GM12891 (cell line): ENCODE measurements around the gene HIGD2A.

ENCODE experiments used
- POLR2A ChIP-seq: IDR thresholded peaks from 2 replicates; pipeline ENCODE4 v1.6.1; 2011; ENCODE audit warnings: low read depth, low read length, control low read depth
- POLR2AphosphoS5 ChIP-seq: IDR thresholded peaks from 2 replicates; pipeline ENCODE4 v1.6.1; 2011; ENCODE audit warnings: low read depth, low read length, control low read depth

DNA sequence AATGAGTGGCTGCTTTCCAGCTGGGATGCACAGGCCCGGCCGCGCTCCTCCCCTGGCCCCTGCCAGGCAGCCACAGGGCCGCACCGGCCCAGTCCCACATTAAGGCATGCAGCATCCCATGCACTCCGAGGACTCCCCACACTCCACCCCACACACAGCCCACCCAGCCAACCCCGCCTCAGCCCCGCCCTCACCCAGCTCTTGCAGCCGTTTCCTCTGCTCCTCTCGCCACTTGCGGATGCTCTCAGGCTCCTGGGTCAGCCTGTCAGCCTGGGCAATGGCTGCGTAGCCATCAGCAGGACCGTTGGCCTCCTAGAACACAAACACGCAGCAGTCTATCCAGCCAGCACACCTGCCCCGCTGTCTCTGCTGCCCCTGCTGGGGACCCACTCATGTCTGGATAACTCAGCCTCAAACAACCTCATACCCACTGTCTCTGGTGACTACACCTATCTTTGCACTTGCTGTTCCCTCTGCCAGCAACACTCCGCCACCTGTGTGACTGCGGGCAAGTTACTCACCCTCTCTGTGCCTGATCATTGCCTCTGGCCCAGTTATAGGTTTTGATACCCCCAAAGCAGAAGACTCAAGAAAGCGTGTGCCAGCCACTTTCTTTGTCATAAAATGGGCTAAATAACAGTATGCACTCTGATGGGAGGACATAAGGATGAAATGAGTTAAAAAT lies 9.3 kb downstream of the HIGD2A start:
- TF ChIP-seq POLR2A: no peak
- TF ChIP-seq POLR2AphosphoS5: no peak
